Neutrophil (primary cell): ENCODE data around the gene ERICH3.

Experiments
- H3K27ac ChIP-seq: fragments of 200-600 bp; sonication (generic); 2 replicates; pipeline ENCODE4 v1.5.1; 2016; ENCODE audit warnings: mild to moderate bottlenecking, moderate library complexity
- H3K27me3 ChIP-seq: fragments of 200-600 bp; sonication (generic); 2 replicates; pipeline ENCODE4 v1.6.0; 2016; ENCODE audit warnings: mild to moderate bottlenecking
- H3K36me3 ChIP-seq: fragments of 200-600 bp; sonication (generic); 2 replicates; pipeline ENCODE4 v1.5.1; 2017
- H3K4me1 ChIP-seq, 2 experiments: fragments of 200-600 bp in 1 of 2; sonication (generic) in 1 of 2; 1 replicate in 1 of 2; 2 replicates in 1 of 2; pipeline versions ENCODE4 v1.5.1 to v1.6.1; 2013 to 2016; ENCODE audit warnings: low read depth in 1 of 2, low read length in 1 of 2, mild to moderate bottlenecking in 1 of 2, moderate library complexity in 1 of 2; ENCODE audit not compliant: control insufficient read depth in 1 of 2, insufficient read depth in 1 of 2
- H3K4me3 ChIP-seq, 2 experiments: fragments of 200-600 bp in 1 of 2; sonication (generic) in 1 of 2; 1 replicate in 1 of 2; 2 replicates in 1 of 2; pipeline ENCODE4 v1.5.1; 2013 to 2016; ENCODE audit warnings: low read depth in 1 of 2, low read length in 1 of 2, mild to moderate bottlenecking in 1 of 2, moderate library complexity in 1 of 2
- H3K9me3 ChIP-seq: fragments of 200-600 bp; sonication (generic); 2 replicates; pipeline ENCODE4 v1.5.1; 2016
- CTCF ChIP-seq: fragments of 200-600 bp; sonication (generic); IDR thresholded peaks from 2 replicates; pipeline ENCODE4 v1.5.1; 2016; ENCODE audit warnings: antibody characterized with exemption

ERICH3 gene

DNA sequence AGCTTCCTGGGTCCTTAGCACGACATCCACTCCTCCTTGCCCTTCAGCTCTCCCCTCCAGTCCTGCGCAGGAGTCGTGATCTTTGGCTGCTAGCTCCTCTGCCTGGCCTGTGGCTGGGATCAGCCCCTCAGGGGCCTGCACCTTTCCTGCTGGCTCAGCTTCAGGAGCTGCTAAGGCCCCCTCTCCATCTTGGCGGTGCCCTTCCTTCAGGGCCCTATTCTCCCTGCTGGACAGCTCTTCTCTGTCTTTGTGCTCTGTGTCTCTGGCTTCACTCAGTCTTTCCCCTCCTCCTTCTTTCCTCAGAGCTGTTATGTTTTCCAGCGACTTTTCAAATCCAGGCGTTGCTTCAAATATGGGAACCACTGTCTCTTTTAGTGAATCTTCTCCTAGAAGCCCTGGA is 101.7 kb downstream of the ERICH3 start:
- Histone ChIP-seq H3K9me3 (no peaks in the 10 kb centered on the region), H3K27ac (no peak overlapping the region), H3K4me1 (no peaks in the 10 kb centered on the region), H3K36me3 (no peaks in the 10 kb centered on the region), H3K4me3 (no peak overlapping the region), H3K27me3 (no peaks in the 10 kb centered on the region)
- TF ChIP-seq CTCF, result no peak

DNA sequence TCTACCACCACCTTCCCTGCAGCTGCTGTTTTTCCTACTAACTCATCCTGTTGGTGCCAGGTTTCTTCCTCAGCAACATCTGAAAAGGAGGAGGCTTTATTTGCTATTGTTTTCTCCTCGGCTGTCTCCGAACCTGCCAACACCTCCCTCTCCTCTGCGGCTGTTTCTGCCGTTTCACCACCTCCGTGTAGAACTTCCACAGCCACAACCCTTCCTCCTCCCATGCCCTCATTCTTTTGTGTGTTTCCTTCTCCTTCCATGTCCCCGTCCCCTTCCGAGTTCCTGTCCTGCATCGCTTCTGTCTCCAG is 102.1 kb downstream of the ERICH3 start:
- no peak overlapping the region for H3K27ac ChIP-seq
- no peaks in the 10 kb centered on the region for H3K27me3 ChIP-seq
- H3K9me3 ChIP-seq, result no peaks in the 10 kb centered on the region
- TF ChIP-seq CTCF, result no peak
- H3K36me3 ChIP-seq, result no peaks in the 10 kb centered on the region
- no peaks in the 10 kb centered on the region for H3K4me1 ChIP-seq
- no peak overlapping the region for H3K4me3 ChIP-seq

DNA sequence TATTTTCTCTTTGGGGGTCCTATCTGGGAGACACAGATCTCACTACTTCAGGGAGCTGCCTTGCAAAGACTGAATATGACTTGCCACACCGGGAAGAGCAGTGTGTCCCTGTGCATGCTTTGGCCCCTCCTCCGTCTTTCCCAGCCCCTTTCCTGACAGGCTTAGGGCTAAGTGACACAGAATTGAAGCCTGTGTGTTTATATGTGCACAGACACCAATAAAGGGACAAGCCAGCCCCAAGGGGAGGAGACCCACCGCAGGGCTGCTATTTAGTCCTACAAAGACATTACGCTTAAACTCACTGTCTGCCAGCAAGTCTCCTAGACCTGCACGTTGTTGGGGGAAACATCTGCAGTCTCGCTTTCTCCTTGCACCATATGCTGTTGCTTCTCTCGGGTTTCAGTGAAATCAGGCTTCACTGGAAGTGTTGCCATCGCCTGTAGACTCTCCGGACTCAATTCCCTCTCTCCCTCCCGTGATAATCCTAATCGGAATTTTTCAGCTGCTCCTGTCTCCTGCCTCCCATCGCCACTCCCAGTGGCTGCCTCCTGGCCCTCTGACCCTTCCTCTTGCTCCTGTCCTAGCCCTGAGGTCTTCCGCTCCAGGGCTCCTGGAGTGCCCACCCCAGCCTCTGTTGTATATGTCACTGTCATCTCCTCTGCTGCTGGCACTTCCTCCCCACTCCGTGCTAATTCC is 102.6 kb downstream of the ERICH3 start:
- no peaks in the 10 kb centered on the region for H3K27me3 ChIP-seq
- H3K9me3 ChIP-seq, result no peaks in the 10 kb centered on the region
- no peak overlapping the region for H3K27ac ChIP-seq
- no peak for TF ChIP-seq CTCF
- no peaks in the 10 kb centered on the region for H3K4me1 ChIP-seq
- no peaks in the 10 kb centered on the region for H3K36me3 ChIP-seq
- no peak overlapping the region for H3K4me3 ChIP-seq

- Histone ChIP-seq H3K9me3 (no peaks in the 10 kb centered on the region), H3K27me3 (no peaks in the 10 kb centered on the region), H3K4me1 (no peaks in the 10 kb centered on the region), H3K4me3 (no peak overlapping the region), H3K27ac (no peak overlapping the region), H3K36me3 (no peaks in the 10 kb centered on the region)
- TF ChIP-seq CTCF, result no peak
Observed at GRCh38 chr1:74549932-74550331, 123.7 kb downstream of the ERICH3 start.

DNA sequence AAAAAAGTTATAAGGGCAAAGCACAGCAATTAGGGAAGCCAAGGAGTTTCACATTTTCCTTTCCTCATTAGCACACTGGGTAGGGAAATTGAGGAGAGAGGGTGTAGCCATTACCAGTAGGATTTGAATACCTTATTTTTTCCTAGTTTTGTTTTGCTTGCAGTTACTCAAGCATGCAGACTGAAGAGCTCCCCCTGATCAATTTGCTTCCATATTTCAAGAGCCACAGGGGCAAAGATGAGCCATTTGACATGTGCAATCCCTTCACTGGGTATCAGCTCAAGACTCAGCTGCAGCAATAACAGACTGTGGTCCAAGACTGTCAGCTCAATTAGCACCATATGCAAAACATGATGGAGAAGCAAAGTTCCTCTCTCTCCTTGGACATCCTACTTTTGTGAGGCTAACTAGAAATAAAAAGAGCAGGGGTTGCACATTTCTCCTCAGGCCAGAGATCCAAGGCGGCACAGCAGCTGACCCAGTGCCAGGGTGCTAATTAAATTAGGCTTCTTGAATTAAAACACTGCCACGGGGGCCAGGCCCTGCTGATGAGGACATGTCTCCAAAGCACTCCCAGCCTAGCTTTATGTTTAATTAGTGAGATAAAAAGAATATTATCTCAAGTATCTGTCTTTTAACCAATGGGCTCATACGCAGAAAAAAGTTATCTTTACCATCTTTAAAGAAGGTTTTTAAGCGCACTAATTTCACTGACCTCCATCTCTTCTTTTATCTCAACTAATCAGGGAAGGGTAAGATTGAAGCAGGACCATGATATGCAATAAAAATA is 124.4 kb downstream of the ERICH3 start:
- Histone ChIP-seq H3K4me3 (no peak overlapping the region), H3K27ac (no peak overlapping the region), H3K36me3 (no peaks in the 10 kb centered on the region), H3K4me1 (no peaks in the 10 kb centered on the region), H3K9me3 (no peaks in the 10 kb centered on the region), H3K27me3 (no peaks in the 10 kb centered on the region)
- TF ChIP-seq CTCF, result no peak
